ENCODE results near the gene KCNJ9. TPM values are rescaled to one million over a fixed set of nuclear protein-coding genes. Genes with fewer than 3 reads are reported as not detected.
A peak's percentile ranks its signal among the peaks of the same experiment; 100 is the strongest.

KCNJ9 gene
- total and polyA plus RNA-seq, 2 of the 4 experiments (the other 2 are of a cell fraction): not detected

DNA sequence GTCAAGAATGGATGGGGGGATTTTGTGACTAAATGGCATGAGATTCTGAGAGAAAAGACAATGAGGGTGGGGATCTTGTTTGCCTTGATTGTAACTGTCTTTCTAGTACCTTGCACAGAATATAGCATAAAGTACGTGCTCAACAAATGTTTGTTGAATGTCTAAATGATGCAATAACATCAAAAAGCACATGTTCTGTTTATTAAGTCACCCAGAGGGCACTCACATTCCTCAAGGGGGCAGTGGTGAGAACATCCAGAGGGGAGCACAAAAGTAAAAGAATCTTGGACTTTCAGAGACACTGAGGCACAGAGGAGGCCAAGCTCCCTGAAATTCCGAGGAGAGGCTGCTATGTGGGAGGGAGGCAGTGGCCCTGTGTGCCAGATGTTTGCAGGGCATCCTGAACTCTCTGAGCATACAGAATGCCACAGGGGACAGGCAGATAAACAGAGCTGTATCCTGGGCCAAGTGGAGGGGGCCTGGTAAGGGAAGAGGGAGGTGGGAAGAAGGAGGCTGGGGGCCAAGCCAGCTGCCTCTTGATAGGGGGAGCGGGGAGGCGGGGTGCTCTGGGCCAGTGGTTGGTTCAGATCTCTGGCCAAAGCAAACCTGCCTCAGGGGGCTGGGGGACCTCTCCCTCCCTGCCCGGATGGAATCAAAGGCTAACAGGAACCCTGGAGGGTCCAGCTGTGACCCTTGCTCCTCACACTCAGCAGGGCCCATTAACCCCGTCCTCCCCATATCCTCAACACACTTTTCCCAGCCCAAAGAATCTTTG, 27.7 kb downstream of the KCNJ9 start:
- Histone ChIP-seq H3K9me1 (ENCODE audit: insufficient read depth, low read length) (no peaks in the 10 kb centered on the region; the same call in 1 of the 2 replicates), H3K23ac (ENCODE audit: low read depth, low read length) (no peak overlapping the region), H2AK9ac (replicated peaks; ENCODE audit: low read depth, low read length, poor library complexity) (no peak overlapping the region), H4K8ac (ENCODE audit: low read depth in 2 of 2, low read length in 2 of 2) (peak overlapping the region in 1 of 2 experiments; percentile 24; a peak in 1 of 4 replicates), H2AK5ac (ENCODE audit: low read depth, low read length) (no peak overlapping the region), H3K4me2 (ENCODE audit: low read depth, low read length) (no peak overlapping the region), H3K27me3 (ENCODE audit: control insufficient read depth, insufficient read depth, low read length) (peaks cover 40% of the 10 kb centered on the region), H3K36me3 (ENCODE audit: control insufficient read depth, insufficient read depth, low read length) (no peaks in the 10 kb centered on the region), H3K4me3 (ENCODE audit: insufficient read depth, low read depth, low read length) (no peak overlapping the region), H2BK5ac (ENCODE audit: low read depth, low read length, poor library complexity, severe bottlenecking) (no peak overlapping the region), H3K14ac (replicated peaks; ENCODE audit: low read depth, low read length) (no peak overlapping the region), H3K56ac (ENCODE audit: extremely low read depth, insufficient read depth, low read length) (no peak overlapping the region), H3K27ac (ENCODE audit: insufficient read depth, low read length) (no peak overlapping the region), H4K5ac (ENCODE audit: low read depth, low read length) (no peak overlapping the region; the same call in 1 of the 2 replicates), H3K9ac (ENCODE audit: low read depth, low read length) (no peak overlapping the region), H3K79me1 (ENCODE audit: low read depth in 1 of 2, low read length in 2 of 2) (no peaks in the 10 kb centered on the region), H3K9me3 (ENCODE audit: control insufficient read depth, insufficient read depth, low read length) (no peaks in the 10 kb centered on the region), H2AFZ (replicated peaks; ENCODE audit: low read length, poor library complexity) (no peak overlapping the region), H2BK15ac (ENCODE audit: low read depth, low read length) (no peak overlapping the region), H2BK120ac (ENCODE audit: low read depth, low read length) (0 out of 2 replicates have a peak overlapping the region, but pooled peaks have one; percentile 18), H3K18ac (ENCODE audit: low read depth, low read length) (no peak overlapping the region), H2BK20ac (ENCODE audit: low read depth, low read length) (no peak overlapping the region), H3K4ac (ENCODE audit: low read depth, low read length) (no peak overlapping the region), H3K4me1 (ENCODE audit: control insufficient read depth, insufficient read depth, low read length) (peaks cover 10% of the 10 kb centered on the region), H4K20me1 (ENCODE audit: insufficient read depth, low read length) (no peaks in the 10 kb centered on the region), H4K91ac (ENCODE audit: insufficient read depth, low read depth, low read length) (peak overlapping the region; percentile 59)
- no CpG with 5 or more reads among the region's 6 CpGs for WGBS, 2 experiments (ENCODE audit: extremely low coverage in 2 of 2, insufficient read length in 1 of 2)
- no TSS peak for BruUV-seq (replicated peaks)
- dilution Hi-C loops (cut with HindIII; ENCODE audit: low sequenced_read_pairs, unreplicated experiment): loop anchor here (10.0 kb wide), 1 partner anchor 106 kb away; no protein-coding TSS in a partner anchor
- POLR2A ChIA-PET (ENCODE audit: unreplicated experiment): interaction anchor here (0.6 kb wide), 1 partner anchor 258 kb away, joined by 4 read pairs; the partner anchor contains the start of gene NHLH1
- peak; percentile 62 for ATAC-seq (ENCODE audit: low read depth)
- no peak for TF ChIP-seq CHD1 (IDR thresholded peaks at IDR 0.05; ENCODE audit: low read depth, low read length)
- no peak for TF ChIP-seq SMC3 (IDR thresholded peaks at IDR 0.05; ENCODE audit: low read depth, low read length)
- peak; percentile 28; the same call in 1 of the 2 replicates for TF ChIP-seq RAD21 (IDR thresholded peaks at IDR 0.05; ENCODE audit: low read length)
- TF ChIP-seq MXI1 (IDR thresholded peaks at IDR 0.05; ENCODE audit: borderline replicate concordance, low read depth, low read length): no peak
- peak; percentile 89 for TF ChIP-seq CEBPB (IDR thresholded peaks at IDR 0.05; ENCODE audit: low read depth, low read length)
- TF ChIP-seq MAFK (IDR thresholded peaks at IDR 0.05; ENCODE audit: low read depth, low read length): no peak
- TF ChIP-seq, protein P1, sequence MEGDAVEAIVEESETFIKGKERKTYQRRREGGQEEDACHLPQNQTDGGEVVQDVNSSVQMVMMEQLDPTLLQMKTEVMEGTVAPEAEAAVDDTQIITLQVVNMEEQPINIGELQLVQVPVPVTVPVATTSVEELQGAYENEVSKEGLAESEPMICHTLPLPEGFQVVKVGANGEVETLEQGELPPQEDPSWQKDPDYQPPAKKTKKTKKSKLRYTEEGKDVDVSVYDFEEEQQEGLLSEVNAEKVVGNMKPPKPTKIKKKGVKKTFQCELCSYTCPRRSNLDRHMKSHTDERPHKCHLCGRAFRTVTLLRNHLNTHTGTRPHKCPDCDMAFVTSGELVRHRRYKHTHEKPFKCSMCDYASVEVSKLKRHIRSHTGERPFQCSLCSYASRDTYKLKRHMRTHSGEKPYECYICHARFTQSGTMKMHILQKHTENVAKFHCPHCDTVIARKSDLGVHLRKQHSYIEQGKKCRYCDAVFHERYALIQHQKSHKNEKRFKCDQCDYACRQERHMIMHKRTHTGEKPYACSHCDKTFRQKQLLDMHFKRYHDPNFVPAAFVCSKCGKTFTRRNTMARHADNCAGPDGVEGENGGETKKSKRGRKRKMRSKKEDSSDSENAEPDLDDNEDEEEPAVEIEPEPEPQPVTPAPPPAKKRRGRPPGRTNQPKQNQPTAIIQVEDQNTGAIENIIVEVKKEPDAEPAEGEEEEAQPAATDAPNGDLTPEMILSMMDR (conservative IDR thresholded peaks at IDR 0.05; ENCODE audit: low read depth, low read length): peak; percentile 55
- DNase-seq: peak; percentile 52
- intact Hi-C loops (cut with micrococcal nuclease): no loop called here
- CTCF ChIA-PET: interaction anchor here (0.6 to 1.6 kb wide), 5 partner anchors 110 to 267 kb away, joined by 3 to 4 read pairs (median 3); no protein-coding TSS in a partner anchor
- in situ Hi-C loops (cut with MboI; ENCODE audit: low sequenced_read_pairs): no loop called here

All from IMR-90 (cell line).